ENCODE measurements around the gene CRTC1.

The CRTC1 gene

DNA sequence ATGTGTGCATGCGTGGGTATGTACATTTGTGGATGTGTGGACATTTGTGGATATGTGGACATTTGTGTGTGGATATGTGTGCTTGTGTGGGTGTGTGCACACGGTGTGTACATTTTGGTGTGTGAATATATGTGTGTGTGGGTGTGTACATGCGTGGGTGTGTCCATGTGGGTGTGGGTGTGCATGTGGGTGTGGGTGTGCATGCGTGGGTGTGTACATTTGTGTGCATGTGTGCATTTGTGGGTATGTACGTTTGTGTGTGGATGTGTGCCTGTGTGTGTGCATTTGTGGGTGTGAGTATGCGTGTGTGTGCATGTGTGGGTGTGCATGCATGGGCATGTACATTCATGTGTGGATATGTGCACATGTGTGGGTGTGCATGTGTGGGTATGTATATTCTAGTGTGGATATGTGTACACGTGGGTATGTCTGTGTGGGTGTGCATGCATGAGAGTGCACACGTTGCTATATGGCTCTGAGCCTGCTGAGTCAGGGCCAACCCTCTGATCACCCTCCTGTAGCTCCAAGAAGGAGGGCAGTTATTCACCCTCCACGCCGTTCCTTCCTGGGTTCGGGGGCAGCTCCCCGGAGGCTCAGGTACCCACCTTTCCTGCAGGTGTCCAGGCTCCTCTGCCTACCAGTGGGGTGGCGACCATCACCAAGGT is 87.3 kb downstream of the CRTC1 start:
- no peak for DNase-seq (ENCODE audit: low spot score)

DNA sequence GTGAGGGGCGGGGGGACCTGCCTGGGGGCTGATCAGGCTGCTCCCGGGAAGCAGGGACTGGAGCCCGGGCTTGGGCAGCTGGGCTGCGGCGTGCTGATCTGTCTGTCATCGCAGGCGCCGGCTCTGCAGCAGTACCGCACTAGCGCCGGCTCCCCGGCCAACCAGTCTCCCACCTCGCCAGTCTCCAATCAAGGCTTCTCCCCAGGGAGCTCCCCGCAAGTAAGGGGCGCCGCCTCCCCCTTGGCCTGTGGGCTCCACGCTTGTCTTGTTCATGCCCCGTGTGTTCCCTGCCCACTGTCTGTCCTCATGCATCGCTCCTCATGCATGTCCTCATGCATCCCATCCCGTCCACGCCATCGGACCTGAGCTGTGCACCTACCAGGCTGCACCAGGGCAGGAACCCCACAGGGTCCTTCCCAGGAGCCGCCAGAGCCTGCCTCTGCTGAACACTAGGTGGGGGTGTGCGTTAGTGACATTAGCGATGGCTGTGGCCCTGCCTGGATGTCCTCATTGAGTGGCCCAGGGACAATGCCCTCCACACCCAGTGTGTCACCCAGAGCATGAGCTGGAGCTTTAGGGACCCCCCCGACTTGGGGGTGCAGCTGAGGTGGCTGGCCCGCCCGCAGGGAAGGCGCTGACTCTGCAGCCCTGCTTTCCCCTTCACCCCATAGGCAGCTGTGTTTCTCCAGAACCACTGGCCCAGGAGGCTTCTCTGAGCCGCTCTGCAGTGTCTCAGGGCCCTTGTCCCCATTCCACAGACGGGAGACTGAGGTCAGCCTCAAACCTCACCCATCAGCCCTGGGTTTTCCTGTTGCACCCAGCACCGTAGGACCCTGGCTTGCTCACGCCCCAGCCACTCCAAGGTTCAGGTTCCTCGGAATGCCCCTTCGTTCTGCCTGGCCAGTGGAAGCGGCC is 88.1 kb downstream of the CRTC1 start:
- no peak for DNase-seq (ENCODE audit: low spot score)

DNA sequence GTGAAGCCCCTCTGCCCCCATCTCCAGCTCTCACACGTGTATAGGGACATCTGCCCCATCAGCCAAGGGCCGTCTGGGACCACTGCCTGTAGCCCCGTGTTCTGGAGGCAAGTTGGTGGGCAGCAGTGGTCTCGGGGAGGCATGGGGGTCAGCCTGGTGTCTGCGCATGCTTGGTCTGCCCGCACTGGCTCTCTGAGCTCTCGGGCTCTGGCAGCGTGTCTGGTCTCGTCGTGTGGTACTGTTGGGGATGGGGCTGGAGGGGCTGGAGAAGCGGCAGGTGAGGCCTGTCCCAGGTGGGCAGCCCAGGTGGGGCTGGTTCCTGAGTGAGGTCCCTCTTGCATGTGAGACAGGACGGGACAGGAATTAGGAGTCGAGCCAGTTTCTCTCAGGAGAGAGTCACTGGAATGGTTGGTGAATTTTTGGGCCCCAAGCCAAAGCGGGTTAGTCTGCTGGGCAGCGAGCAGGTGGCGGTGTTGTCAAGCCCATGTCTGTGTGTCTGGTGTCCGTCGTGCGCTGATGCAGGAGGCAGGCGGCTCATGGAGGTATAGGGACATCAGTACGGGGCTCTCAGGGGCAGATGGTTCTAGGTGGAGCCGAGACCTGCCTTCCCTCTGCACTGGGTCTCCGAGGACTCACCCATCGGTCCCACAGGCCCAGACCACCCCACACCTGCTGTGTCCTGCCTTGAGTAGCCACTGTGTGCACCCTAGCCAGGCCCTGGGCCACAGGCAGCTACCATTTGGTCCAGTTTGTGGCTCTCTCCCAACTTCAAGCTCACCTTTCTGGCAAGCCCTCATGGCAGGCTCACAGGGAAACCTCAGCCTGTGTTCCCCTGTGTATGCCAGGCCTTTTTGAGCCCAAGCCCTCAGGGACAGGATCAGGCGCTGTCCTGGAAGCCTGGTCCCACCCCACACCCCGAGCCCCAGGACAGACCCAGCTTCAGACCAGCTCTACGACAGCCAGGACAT is 89.4 kb downstream of the CRTC1 start:
- DNase-seq (ENCODE audit: low spot score), result no peak

DNA sequence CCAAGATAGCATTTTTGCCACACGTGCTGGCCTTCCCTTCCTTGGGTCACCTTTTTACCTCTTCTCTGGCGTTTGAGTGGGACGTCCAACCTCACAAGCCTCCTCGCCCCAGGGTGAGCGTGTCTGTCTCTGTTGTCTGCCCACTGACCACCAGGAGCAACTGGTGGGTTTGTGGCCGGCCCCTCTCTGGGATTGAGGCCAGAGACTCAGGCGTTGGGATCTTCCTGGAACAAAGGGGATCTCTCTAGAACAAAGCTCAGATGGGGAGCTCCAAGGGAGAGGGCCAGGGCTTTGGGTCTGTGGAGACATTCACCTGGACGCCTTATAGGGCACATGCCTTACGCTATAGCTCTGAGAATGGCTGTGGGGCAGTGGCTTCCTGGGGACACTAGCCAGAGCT is 90.2 kb downstream of the CRTC1 start:
- no peak for DNase-seq (ENCODE audit: low spot score)

GRCh38 chr19:18774107-18774506 is 90.6 kb downstream of the CRTC1 start:
- DNase-seq (ENCODE audit: low spot score), result no peak

GRCh38 chr19:18774782-18775444 is 91.4 kb downstream of the CRTC1 start:
- no peak for DNase-seq (ENCODE audit: low spot score)

- DNase-seq (ENCODE audit: low spot score), result no peak
These were observed 92.3 kb downstream of the CRTC1 start for GRCh38 chr19:18775586-18776287.

- no peak for DNase-seq (ENCODE audit: low spot score)
These were observed 92.8 kb downstream of the CRTC1 start for GRCh38 chr19:18776288-18776594.

GRCh38 chr19:18776736-18777135 is 93.3 kb downstream of the CRTC1 start:
- DNase-seq (ENCODE audit: low spot score), result no peak

- no peak for DNase-seq (ENCODE audit: low spot score)
These were observed 94.0 kb downstream of the CRTC1 start for GRCh38 chr19:18777301-18778075.

GRCh38 chr19:18778076-18778389 is 94.6 kb downstream of the CRTC1 start:
- no peak for DNase-seq (ENCODE audit: low spot score)

DNA sequence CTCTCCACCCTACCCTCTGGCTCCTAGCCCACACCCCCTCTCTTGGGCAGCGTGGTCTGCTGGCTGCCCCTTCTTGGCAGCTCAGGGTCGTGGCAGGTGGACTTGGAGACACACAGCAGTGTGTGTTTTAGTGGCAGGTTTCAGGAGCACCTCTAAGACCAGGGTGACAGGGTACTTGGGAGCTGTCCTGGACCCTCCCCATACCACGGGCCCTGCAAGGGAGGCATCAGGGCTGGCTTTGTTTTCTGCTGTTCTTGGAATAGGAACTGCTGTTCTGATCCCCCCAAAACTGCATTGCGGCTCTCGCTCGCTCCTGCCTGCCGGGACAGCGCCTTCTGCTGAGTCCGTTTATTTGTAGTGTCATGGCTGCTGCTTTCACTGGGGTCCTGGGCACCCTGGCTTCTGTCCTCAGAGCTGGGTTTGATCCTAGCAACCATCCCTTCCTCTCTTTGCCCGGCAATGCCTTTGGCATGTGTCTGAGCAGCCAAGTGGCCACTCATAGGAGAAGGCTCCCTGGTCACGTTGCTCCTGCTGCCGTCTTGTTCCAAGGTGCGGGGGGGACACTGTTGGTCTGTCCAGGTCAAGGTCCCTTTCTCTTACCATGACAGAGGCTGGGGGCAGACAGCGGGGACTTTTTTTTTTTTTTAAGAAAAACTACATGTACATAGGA is 95.5 kb downstream of the CRTC1 start:
- no peak for DNase-seq (ENCODE audit: low spot score)

DNA sequence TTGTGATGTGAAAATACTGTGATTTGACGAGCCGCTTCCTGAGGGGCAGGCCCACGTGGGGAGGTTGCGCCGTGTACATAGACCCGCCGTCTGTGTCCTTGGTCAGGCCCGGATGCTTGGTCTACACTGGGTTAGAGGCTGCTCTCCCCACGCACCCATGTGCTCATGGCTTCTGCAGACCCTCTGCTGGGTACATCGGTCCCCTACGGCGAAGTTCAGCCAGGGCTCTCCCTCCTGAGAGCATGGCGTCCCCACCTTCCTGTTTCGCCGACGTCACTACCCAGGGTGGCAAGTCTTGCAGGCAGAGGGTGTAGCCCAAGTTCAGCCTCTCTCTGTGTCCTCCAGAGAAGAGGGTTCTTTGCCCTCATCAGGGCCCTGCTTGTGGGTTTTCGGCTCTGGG is 96.6 kb downstream of the CRTC1 start:
- no peak for DNase-seq (ENCODE audit: low spot score)

DNA sequence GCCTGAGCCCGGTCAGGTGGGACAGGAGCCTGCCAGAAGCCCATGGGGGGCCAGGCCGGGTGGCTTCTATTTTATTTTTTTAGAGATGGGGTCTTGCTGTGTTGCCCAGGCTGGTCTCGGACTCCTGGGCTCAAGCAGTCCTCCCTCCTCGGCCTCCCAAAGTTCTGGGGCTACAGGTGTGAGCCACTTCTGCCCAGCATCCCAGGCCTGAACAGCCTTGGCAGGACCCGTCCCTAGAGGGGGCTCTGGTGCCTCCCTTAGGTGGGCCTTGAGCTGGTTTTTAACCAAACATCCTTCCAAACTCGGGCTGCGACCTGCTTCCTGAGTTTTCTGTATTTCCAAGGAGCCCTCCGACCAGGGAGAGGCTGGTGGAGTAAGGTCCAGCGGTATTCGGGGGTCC is 97.2 kb downstream of the CRTC1 start:
- DNase-seq (ENCODE audit: low spot score), result no peak

DNA sequence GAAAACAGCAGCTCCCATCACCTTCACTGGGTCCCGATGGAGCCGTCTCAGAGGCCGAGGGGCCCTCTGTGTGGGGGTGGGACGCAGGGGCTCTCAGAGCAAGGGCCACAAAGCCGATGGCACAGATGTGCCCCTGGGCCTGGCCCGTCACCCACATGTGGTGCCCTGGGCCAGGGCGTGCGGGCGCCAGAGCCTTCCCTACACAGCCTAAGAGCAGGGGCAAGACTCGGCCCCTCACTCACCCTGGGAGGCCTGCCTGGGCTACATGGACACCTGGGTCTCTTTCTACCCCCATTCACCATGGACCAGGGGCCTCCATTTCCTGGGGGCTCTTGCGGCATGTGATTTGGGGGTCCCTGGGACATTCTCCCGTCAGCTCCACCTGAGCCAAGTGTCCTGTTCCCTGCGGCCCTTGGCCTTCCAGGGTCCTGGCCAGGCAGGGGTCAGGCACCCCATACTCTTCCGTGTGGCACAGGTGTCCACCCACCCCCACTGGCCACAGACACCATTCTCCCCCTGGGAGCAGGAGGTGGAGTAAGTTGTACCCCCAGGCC is 97.6 kb downstream of the CRTC1 start:
- DNase-seq (ENCODE audit: low spot score), result no peak

DNA sequence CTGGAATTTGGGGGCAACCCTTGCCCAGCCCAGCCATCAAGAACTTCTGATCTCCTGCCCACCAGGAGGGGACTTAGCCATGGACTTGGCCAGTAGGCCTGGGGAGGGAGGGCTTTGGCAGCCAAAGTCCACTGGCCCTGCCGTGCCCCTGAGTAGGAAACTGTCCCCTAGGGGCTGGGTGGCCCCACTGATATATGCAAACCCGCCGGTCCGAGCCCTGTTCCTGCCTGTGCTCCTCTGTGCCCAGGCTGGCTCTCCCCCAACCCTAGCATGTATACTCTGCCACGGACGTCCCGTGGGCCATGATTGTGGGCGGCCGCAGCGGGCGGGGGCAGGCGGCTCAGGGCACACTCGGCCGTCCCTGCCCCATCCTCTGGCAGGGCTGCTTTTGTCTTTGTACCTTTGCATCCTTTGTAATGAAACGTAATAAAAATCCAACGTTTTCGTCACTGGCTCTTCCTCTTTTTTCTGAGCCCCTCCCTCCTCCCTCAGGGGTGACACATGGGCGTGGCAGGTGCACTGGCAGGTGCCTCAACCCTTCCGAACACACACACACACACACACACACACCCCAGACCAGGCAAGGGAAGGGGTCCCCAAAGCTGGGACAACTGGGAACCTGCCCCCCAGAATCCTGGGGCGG is 98.5 kb downstream of the CRTC1 start:
- no peak for DNase-seq (ENCODE audit: low spot score)

DNA sequence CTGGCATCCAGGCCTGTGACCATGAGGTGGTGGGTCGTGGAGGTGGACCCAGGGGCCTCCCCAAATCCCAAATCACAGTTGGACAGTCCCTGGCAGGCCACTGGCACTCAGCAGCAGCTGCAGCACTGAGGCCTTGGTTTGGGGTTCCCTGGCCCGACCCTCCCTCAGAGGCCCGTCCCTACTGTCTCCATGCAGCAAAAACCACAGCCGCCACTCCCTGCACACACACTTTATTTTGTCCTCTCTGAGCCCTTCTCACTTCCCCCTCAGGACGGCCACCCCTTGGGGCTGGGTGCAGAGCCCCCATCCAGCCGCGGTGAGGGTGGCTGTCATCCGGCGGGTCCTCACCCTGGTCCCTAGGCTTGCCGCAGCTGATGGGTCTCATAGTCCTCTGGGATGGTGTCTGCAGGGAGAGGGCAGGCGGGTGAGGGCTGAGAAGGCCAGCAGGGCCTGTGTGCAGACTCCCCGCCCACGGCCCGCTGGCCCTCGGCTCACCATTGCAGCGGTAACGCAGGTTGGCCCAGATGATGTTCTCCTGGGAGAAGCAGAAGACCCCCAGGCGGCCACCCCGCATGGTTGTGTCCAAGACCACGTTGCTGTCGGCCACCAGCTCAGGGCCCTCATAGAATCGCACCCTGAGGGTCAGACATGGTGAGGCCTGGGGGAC is 99.2 kb downstream of the CRTC1 start:
- DNase-seq (ENCODE audit: low spot score), result no peak

- no peak for DNase-seq (ENCODE audit: low spot score)
These were observed 100.7 kb downstream of the CRTC1 start for GRCh38 chr19:18783958-18784785.
